ENCODE data around the gene MAX. TPM values are rescaled to one million over a fixed set of nuclear protein-coding genes. Genes with fewer than 3 reads are reported as not detected.

MAX gene
- total RNA-seq, 1 donor from 2014 or later = 69.3 TPM

DNA sequence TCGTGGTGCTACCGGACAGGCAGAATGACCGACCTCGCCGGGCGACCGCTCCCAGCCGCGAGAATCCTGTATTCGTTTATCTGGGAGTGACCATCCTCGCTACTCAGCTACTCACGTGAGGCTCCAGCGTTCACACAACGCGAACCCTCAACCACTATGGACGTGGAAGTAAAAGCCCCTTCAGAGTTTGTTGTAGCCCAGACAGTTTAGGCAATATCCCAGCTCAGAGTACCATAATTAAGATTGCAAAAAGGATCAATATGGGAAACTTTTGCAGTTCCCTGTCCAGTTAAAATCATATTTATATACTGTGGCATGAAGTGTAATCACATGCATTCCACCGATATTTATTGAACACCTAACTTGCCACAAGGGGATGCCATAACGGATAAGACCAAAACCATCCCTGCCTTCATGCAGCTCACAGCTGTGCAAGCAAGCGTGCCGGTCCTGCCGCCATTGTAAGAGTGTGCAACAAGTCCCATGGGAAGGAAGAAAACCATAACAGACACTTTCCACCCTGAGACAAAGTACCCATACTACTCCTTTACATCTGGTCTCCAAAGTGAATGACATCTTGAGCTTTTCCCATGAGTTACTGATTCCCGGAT, 938 bp upstream of the MAX start:
- Mint-ChIP-seq H3K9me3 (no peaks in the 10 kb centered on the region), H3K27ac (ENCODE audit: unreplicated experiment) (peak overlapping the region; percentile 91), H3K4me1 (peaks cover 24% of the 10 kb centered on the region), H3K4me3 (peak overlapping the region; percentile 98), H3K36me3 (ENCODE audit: low read depth) (peaks cover 6% of the 10 kb centered on the region), H3K27me3 (ENCODE audit: low read depth) (no peaks in the 10 kb centered on the region)
- TF ChIP-seq, protein P1, sequence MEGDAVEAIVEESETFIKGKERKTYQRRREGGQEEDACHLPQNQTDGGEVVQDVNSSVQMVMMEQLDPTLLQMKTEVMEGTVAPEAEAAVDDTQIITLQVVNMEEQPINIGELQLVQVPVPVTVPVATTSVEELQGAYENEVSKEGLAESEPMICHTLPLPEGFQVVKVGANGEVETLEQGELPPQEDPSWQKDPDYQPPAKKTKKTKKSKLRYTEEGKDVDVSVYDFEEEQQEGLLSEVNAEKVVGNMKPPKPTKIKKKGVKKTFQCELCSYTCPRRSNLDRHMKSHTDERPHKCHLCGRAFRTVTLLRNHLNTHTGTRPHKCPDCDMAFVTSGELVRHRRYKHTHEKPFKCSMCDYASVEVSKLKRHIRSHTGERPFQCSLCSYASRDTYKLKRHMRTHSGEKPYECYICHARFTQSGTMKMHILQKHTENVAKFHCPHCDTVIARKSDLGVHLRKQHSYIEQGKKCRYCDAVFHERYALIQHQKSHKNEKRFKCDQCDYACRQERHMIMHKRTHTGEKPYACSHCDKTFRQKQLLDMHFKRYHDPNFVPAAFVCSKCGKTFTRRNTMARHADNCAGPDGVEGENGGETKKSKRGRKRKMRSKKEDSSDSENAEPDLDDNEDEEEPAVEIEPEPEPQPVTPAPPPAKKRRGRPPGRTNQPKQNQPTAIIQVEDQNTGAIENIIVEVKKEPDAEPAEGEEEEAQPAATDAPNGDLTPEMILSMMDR (conservative IDR thresholded peaks at IDR 0.05) = peak; percentile 44
- DNase-seq (ENCODE audit: low read depth, low spot score) = no peak

DNA sequence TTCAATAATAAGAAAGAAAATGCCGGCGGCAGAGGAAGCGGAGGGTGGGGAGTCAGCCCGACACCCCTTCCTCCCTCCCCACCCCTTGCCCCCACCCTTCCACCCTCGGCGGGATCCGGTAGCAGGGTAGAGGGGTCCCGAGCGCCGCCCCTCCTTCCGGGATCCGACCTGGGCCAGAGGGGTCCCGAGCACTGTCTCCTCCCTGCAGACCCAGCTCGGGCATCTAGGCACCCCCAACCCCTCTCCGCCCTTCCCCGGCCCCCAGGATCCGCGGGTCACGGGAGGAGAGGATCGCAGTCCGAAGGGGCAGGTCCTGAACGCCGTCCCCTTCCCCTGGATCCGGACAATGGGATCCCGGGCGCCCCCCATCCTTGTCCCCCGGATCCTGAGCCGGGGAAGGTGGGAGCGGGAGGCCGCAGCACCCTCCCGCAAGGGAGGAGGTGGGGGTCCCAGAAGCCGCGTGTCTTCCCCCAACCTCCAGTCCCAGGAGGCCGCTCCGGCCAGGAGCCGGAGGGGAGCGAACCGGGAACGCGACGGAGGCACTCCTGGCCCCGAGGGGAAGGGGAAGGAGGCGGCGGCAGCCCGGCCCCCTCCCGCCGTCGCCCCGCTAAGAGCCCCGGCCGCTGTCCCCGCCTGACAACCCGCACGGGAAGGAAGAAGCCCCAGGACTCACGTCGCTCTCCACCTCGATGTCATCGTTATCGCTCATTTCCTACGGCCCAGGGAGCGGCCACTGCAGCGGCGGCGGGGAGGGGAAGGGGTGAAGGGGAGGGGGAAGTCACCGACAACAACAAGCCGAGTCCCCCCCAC, 481 bp downstream of the MAX start:
- Mint-ChIP-seq H3K27ac (ENCODE audit: unreplicated experiment) (peak overlapping the region; percentile 93), H3K36me3 (ENCODE audit: low read depth) (peaks cover 6% of the 10 kb centered on the region), H3K4me1 (peaks cover 24% of the 10 kb centered on the region), H3K27me3 (ENCODE audit: low read depth) (no peaks in the 10 kb centered on the region), H3K4me3 (peak overlapping the region; percentile 98), H3K9me3 (no peaks in the 10 kb centered on the region)
- TF ChIP-seq, protein P1 (conservative IDR thresholded peaks at IDR 0.05) = no peak
- peak; percentile 4 for DNase-seq (ENCODE audit: low read depth, low spot score)

DNA sequence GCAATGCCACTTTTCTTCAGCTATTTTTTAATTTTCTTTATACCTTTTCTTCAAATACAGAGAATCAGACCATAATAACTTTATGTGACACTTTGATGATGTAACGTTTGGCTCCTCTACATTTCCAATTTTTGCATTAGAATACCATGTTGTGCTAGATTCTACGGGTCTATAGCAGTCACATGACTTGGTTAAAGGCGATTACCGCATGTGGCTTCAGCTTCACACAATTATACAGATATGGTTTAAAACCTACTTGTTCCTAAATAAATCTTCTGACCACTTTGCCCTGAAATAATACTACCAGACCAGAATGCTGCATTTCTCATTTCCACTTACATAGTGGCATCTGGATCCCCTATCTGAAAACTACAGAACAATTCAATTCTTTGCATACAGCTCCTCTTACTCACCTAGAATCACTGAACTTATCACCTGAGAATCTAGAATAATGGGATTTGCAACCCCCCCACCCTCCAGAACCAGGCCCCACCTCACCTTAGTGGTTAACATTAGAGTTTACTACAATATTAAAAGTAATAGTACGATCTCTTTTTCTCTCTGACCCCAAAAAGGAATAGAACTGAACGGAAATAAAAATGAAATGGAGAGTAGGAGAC, 1.3 kb downstream of the MAX start:
- no peaks in the 10 kb centered on the region for H3K27me3 Mint-ChIP-seq (ENCODE audit: low read depth)
- peaks cover 6% of the 10 kb centered on the region for H3K36me3 Mint-ChIP-seq (ENCODE audit: low read depth)
- DNase-seq (ENCODE audit: low read depth, low spot score) = no peak
- TF ChIP-seq, protein P1 (conservative IDR thresholded peaks at IDR 0.05) = no peak
- peak overlapping the region; percentile 91 for H3K4me3 Mint-ChIP-seq
- peaks cover 24% of the 10 kb centered on the region for H3K4me1 Mint-ChIP-seq
- no peaks in the 10 kb centered on the region for H3K9me3 Mint-ChIP-seq
- no peak overlapping the region for H3K27ac Mint-ChIP-seq (ENCODE audit: unreplicated experiment)

DNA sequence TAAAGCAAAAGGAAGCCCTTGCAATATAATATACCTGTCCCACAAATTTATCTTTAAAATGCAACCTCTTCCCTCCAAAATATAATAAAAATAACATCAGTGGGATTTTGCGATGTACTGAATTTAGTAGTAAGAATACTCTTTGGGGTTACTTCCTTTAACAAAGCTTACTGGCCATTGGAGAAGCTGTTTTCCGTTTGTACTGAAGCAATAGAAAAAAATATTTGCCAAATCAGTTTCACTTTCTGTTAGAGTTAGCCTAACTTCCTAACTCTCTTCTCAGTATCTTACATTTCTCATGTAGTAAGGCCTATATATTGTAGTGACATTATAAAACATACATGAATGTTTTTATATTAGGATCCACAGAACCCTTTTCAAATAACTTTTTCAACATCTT, 3.7 kb downstream of the MAX start:
- Mint-ChIP-seq H3K4me1 (peaks cover 24% of the 10 kb centered on the region), H3K27ac (ENCODE audit: unreplicated experiment) (no peak overlapping the region), H3K27me3 (ENCODE audit: low read depth) (no peaks in the 10 kb centered on the region), H3K9me3 (no peaks in the 10 kb centered on the region), H3K36me3 (ENCODE audit: low read depth) (peaks cover 6% of the 10 kb centered on the region), H3K4me3 (peak overlapping the region; percentile 25)
- TF ChIP-seq, protein P1 (conservative IDR thresholded peaks at IDR 0.05) = no peak
- no peak for DNase-seq (ENCODE audit: low read depth, low spot score)

DNA sequence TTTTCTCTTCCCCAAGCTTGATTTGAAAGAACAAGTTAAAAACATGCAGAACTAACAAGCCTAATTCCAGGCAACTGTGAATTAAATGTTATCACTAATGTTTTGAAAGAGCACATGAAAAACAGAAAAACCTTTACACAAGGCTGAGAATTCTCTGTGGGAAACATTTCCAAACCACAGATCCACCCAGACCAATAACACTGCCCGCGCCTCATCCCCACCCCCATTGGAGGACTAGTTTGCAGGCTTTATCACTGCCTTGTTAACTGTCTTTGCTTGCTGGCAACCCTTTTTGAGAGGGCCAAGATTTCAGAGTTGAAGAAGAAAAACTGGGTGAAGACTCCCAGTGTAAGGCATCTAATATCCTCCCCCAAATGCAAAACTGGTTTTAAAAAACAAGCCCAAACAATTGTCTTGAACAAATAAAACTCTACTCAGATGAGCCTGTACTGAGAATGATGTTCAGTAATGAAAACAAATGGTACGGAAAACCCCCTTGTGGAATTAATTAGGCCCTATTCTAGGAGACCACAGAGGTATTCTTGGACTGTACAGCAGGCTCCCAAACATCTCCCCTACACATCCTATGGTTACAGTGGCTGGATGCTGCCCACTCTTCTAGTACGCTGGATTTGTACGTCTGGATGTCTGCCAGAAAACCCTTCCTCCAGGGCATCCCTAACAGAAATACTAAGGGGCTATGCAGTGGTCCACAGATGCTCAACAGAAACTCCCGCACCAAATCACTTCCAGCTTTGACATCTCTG, 5.8 kb downstream of the MAX start:
- no peak for DNase-seq (ENCODE audit: low read depth, low spot score)
- no peak overlapping the region for H3K4me3 Mint-ChIP-seq
- no peaks in the 10 kb centered on the region for H3K9me3 Mint-ChIP-seq
- H3K4me1 Mint-ChIP-seq = peaks cover 12% of the 10 kb centered on the region
- H3K27me3 Mint-ChIP-seq (ENCODE audit: low read depth) = no peaks in the 10 kb centered on the region
- peaks cover 3% of the 10 kb centered on the region for H3K36me3 Mint-ChIP-seq (ENCODE audit: low read depth)
- TF ChIP-seq, protein P1 (conservative IDR thresholded peaks at IDR 0.05) = no peak
- H3K27ac Mint-ChIP-seq (ENCODE audit: unreplicated experiment) = no peak overlapping the region

Measured in neural crest cell (in vitro differentiated cells).